Activated CD8-positive, alpha-beta memory T cell treated with anti-CD3 and anti-CD28 coated beads for 4 hours (primary cell): ENCODE measurements around the gene SLC46A1.

Experiments used
- DNase-seq, 2 donors: peaks; one replicate each; pipeline ENCODE4 v3.0.0-alpha.2; 2020; ENCODE audit warnings: low read depth in 2 of 2

SLC46A1 gene

DNA sequence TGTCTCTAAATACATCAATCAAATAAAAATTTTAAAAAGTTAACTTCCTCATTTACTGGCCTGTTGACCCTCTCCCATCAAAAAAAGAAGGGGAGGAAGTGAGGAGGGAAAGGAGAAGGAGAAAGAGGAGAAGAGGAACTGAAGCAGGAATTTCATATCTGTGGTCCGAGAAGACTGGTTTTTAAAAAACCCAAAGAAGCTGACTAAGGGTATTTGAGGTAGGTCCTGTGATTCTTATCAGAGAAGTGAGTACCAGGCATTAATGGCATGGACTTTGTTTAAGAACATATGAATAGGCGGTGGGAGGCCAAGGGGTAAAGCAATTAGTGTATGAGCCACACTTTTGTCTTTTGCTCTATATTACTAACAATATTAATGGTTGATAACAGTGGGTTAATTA, 2.0 kb downstream of the SLC46A1 start:
- no peak for DNase-seq

DNA sequence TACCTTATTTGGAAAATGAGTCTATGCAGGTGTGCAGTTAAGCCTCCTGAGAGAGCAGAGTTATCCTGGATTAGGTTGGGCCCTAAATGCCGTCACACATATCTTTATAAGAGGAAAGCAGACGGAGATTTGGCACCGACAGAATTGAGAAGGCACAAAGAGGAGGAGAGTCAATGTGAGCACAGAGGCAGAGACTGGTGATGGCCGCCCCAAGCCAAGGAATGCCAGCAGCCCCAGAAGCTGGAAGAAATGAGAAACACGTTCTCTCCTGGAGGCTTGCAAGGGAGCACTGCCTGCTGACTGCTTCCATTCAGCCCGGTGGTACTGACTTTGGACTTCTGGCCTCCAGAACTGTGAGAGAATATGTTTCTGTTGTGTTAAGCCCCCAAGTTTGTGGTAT, 3.2 kb downstream of the SLC46A1 start:
- no peak for DNase-seq

DNA sequence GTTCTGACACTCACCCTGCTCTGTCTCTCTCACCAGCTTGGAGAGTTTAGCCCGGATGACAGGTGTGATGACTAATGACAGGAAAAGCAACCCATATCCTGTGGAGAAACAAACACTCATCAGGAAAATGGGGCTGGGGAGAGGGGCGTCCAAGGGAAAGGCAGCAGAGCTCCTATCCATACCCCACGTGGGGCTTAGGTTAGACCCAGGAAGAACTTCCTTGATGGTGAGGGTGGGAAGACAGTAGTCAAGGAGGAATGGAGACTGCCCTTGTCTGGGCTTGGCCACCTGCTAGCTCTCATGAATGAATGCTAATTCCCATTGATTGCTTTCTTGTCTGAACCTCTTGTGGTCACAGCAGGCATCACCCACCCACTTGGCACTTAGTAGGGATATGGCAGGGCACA, 3.8 kb downstream of the SLC46A1 start:
- DNase-seq, result no peak

DNA sequence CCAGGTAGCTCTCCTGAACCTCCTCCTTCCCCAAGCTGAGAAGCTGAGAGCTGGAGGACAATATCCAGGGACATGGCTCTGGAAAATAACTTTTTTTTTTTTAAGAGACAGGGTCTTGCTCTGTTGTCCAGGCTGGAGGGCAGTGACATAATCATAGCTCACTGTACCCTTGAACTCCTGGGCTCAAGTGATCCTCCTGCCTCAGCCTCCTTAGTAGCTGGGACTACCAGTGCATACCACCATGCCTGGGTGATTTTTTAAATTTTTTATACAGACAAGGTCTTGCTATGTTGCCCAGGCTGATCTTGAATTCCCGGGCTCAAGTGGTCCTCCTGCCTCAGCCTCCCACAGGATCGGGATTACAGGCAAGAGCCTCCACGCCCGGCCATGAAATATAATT, 6.2 kb downstream of the SLC46A1 start:
- DNase-seq, result no peak

DNA sequence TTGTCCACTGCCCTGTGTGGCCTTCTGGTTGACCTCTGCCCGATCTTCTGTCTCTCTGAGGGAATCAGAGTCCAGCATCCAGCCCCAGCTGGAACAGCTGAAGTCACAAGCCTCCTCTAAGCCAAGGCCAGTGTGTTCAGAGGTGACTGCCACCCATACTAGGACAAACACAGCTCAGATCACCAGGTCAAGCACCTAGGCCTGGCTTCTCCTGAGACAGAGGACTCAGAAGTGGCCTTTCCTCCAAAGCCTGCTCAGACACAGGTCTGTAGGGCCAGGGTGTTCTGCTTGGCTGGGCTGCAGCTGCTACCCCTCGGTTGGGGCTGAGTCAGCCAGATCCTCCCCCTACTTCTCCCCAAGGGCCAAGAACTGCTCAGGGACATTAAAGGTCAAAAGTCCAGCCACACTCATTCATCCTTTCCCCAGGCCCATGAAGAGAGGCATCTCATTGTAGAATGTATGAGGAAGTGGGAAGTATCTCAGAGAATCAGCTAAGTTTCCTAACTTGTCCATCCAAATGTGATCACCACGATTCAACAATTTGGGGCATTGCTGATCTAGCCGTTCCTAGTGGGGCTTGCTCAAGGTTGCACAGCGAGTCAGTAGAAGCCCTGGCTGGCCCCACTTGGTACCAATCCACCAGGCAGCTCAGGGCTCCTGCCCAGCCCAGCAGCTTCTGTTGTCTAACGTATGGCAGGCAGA, 7.6 kb downstream of the SLC46A1 start:
- no peak for DNase-seq

DNA sequence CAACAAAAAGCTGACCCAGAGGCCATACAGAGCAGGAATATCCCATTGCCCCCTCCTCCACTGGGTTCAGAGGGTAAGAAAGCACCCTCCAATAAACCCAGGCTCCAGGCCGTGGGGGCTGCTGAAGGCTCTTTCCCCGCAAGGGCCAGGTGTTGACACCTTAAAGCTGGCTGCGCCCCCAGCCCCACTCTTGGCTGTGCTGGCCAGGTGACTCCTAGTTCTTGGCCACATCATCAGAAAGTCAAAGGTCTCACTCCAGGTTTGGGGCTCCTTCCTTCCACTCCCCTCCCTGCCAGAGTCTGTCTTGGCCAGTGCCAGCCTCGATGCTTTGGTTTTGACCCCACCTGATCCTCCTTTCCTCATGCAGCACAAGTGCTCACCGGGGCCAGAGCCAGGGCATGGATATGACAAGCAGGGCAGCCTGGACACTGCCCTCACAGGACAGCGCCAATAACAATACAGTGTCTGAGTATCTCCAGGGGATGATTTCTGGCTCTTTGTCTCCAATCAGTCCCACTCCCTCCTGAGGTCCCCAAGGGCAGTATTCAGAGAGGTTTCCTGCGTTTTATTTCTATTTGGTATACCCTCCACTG, 8.2 kb downstream of the SLC46A1 start:
- no peak for DNase-seq

DNA sequence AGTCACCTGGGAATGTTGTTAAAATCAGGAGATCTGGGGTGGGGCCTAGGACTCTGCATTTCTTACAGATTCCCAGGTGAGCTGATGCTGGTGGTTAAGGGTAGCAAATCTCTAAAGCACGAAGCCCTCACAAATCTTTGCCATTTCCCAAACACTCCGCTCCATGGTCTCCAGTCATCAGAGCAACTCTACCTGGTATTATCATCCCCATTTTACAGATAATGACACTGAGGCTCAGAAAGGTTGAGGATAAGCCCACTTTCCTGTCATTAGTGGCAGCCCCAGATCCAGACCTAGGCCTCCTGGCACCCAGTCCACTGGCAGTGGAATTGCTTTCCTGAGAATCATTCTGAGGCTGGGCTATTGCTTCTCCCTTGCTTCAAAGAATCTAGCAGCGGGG, 8.7 kb downstream of the SLC46A1 start:
- DNase-seq, result no peak

DNA sequence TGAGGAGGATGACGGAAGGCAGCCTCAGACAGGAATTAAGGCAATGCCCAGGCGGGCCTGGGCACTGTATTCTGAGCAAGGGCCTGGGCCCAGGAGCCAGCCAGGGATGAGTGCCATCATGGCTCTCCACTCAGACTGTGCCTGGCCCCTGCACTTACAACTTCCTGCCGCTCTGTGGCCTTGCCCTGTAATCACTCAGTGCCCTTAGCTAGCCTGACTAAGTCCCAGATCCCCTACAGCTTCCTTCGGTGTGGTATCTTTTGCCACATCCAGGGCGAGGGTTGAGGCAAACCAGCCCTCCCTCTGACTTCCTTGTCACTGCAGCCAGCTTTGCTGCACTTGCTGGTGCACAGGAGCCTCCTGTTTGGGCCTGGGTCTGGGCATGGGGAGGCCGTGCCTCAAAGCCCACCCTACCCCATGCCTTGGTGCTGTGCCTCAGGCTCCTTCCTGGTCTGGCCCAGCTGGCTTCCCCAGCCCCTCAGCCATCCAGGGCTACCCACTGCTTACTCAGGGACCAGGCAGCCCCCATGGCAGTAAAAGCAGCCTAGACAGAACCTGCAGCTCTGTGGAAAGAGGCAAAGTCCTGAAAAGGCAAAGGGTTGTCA, 9.3 kb downstream of the SLC46A1 start:
- no peak for DNase-seq

DNA sequence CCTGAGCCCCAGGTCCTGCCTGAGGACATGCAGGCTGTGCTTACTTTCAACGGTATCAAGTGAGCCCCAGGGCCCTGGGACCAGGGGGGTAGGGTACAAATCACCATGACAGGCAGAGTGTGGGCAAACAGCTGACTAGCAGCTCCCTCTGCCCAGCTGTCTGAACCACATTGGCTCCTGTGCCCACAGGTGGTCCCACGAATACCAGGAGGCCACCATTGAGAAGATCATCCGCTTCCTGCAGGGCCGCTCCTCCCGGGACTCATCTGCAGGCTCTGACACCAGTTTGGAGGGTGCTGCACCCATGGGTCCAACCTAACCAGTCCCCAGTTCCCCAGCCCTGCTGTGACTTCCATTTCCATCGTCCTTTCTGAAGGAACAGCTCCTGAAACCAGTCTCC, 10.0 kb downstream of the SLC46A1 start:
- no peak for DNase-seq

DNA sequence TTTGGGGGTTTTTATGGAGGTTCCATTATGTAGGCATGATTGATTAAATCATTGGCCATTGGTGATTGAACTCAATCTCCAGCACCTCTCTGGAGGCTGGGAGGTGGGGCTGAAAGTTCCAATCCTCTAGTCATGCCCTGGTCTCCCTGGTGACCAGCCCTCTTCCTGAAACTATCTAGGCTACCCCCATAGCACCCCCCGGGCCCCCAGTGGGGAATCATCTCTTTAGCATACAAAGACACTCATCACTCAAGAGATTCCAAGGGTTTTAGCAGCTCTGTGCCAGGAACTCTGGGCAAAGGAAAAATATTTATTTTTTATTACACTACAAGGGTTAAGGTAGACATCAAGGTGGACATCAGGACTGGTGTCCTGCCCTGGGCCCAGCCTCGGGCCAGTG, 10.6 kb downstream of the SLC46A1 start:
- no peak for DNase-seq

DNA sequence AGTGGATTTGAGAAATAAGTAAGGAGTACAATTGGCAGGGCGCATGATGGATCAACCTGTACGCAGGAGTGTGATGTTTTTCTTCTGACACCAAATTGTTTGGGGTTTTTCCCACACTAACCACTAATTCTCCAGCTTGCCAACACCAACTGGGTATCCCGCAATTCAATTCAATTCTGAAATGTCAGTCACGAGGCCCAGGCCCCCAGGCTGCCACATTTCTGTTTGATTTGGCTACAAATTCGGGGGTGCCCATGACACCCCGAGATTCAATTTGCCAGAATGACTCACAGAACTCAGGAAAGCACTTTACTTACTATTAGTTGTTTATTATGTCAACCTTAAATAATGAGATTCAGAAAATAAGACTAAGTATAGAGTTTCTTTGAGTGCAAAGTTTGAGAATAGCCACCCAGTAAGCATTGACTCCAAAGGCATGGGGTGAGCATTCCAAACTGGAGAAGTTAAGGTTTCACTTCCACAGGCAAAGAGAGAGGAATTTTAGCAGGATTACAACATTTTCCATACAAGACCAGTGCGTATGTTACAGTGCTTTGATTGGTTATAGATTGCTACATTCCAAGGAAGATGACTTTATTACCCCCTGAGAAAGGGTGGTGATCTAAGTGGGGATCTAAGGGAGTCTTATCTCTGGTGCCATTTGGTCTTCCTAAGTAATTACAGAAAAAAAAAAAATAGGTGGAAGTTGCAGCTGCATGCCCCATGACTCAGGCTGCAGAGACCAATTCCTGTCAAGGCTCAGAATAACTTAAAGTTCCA, 11.5 kb downstream of the SLC46A1 start:
- DNase-seq, result no peak

DNA sequence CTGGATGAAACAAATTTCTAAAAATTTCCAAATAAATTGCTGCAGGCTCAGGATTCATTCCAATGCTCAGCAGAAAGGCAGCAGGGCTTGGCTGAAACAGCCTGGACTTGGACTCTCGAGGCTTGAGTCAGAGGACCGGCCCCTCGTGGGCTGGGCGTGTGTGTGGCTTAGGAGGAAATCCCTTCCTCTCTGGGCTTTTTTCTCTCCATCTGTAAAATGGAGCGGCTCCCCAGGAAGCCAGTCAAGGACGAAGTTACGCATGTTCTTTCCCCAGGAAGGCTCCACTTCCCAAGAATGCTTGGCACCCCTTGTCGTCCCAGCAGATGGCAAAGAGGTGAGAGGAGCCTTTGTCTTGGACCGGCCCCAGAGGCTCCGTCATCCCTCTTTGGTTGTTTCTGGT, 13.5 kb downstream of the SLC46A1 start:
- DNase-seq, result no peak

DNA sequence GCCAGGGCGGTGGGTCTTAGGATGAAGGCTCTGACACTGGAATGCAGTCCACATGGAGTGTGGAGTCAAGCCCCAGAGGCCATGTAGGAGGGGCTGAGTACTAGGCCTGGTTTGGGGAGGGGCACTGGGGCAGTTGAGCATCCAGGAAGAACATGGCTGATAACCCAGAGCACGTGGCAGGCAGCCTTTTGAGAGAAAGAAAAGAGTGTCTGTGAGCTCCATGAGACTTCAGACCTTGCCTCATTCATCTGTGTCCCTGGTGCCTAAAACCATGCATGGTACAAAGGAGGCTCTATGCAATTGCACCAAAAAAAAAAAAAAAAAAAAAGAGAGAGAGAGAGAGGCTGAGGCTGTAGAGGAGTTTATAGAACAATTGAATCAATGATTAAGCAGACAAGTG, 14.6 kb downstream of the SLC46A1 start:
- DNase-seq, result no peak

DNA sequence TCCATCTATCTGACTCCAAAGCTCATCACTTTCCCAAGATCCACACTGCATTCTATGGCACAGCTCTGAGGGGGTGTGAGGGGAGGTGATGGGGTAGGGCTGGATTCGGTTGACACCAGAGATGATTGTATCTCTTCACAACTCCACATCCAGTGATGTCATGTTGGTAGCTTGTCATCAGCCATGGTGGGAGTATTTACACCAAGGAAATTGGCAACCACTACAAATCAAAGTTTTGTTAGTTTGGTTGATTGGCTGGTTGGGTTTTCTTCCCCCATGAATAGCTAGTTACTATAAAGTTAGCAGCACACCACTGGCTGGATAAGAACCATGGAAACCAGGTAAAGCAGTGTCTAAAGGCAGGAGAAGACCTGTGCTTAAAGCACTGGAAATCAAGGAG, 15.0 kb downstream of the SLC46A1 start:
- DNase-seq, result no peak

DNA sequence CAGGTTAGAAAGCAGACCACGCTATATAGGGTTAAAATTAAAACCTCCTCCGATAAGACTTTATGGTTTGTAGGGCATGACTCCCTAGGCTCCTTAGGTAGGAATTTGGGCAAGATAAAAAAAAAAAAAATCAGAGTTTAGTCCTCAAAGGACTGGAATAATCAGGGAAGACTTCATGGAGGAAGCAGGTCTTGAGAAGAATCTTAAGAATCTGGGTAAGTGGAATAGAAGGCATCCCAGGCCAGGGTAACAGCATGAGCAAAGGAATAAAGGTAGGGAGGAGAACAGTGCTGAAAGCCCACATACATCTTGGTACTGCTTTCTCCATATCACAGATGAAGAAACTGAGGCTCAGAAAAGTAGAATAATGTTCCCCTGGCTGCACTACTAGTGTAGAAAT, 15.4 kb downstream of the SLC46A1 start:
- no peak for DNase-seq

DNA sequence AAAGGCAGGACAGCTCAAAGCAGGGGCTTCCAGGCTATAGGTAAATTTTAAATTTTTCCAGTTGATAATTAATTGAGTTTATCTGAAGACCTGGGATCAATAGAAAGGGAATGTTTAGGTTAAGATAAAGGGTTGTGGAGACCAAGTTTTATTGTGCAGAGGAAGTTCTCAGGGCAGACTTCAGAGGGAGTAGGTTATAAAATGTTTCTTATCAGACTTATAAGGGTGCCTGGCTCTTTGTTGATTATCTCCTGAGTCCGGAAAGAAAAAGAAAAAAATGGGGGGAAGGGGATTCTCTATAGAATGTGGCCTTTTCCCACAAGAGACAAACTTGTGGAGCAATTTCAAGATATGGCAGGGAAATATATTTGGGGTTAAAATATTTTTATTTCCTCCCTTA, 15.9 kb downstream of the SLC46A1 start:
- DNase-seq, result no peak

DNA sequence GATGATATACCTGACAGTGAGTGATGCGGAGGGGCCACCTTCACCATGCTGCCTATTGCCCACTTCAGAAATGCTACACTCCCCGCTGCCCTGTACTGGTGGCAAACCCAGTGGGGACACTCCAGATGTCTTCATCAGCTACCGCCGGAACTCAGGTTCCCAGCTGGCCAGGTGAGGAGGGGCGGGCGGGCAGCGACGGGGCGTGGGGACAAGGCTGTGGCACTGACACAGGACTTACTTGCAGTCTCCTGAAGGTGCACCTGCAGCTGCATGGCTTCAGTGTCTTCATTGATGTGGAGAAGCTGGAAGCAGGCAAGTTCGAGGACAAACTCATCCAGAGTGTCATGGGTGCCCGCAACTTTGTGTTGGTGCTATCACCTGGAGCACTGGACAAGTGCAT, 17.9 kb downstream of the SLC46A1 start:
- DNase-seq, result no peak

DNA sequence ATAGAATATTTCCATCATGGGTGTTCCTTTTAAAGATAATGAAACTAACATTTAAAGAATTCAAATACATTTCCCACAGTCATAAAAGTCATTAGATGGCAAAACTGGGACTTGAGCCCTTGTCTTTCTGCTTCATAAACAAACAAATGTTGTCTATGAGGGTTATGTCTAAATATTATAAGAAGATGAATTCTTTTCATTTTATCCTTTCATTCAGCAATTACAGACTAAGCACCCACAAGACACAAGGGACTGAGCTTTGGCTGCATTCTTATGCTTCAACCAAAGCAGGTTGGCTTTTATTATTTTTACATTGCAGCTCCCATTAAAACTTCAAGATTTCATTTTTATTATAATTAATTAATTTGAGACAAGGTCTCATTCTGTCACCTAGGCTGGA, 19.6 kb downstream of the SLC46A1 start:
- no peak for DNase-seq

DNA sequence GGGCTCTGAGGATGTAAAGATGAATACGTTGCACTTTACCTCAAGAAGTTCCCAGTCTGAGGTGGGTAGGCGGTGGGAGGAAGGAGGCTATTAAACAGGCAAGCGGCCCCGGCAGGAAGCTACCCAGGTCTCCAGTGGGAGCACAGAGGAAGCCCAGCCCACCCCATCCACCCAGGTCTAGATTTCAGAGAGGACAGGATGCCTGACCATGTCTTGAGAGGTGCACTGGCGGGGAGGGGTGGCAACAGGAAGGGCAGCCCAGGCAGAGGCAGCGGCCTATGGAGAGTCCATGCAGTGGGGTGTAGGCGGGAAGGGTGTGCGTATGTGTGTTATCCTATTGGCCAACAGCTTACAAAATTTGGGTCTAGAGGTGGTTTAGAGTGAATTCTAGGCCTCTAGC, 20.6 kb downstream of the SLC46A1 start:
- DNase-seq, result no peak

DNA sequence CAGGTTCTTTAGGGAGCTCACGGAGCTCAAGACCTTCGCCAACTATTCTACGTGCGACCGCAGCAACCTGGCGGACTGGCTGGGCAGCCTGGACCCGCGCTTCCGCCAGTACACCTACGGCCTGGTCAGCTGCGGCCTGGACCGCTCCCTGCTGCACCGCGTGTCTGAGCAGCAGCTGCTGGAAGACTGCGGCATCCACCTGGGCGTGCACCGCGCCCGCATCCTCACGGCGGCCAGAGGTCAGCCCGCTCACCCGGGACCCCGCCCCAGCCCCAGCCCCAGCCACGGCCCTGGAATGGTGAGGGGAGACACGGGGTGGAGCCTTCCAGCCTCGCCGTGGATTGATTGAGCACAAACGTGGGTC, 21.0 kb downstream of the SLC46A1 start:
- DNase-seq, result no peak

DNA sequence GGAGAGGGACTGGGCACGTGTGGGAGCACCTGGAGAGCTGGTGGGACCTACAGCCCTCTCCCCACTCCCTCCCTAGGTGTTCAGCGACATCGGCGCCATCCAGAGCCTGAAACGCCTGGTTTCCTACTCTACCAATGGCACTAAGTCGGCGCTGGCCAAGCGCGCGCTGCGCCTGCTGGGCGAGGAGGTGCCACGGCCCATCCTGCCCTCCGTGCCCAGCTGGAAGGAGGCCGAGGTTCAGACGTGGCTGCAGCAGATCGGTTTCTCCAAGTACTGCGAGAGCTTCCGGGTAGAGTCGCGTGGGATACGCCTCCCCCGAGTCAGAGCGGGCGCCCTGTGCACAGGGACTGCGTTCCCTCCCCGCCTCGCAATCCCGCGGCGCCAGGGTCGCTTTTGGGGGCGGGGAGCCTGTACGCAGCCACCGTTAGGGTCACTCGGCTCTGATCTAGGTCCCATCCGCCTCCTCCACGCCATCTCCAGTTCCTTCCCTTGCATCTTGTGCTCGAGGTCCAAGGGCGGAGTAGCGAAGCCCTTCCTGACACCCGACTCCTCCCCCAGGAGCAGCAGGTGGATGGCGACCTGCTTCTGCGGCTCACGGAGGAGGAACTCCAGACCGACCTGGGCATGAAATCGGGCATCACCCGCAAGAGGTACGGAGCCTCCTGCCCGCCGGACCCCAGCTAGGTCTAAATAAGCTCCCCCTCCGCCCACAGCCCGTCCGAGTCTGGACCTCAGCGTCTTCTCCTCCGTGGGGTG, 21.6 kb downstream of the SLC46A1 start:
- peak; percentile 24 to 43 for DNase-seq

DNA sequence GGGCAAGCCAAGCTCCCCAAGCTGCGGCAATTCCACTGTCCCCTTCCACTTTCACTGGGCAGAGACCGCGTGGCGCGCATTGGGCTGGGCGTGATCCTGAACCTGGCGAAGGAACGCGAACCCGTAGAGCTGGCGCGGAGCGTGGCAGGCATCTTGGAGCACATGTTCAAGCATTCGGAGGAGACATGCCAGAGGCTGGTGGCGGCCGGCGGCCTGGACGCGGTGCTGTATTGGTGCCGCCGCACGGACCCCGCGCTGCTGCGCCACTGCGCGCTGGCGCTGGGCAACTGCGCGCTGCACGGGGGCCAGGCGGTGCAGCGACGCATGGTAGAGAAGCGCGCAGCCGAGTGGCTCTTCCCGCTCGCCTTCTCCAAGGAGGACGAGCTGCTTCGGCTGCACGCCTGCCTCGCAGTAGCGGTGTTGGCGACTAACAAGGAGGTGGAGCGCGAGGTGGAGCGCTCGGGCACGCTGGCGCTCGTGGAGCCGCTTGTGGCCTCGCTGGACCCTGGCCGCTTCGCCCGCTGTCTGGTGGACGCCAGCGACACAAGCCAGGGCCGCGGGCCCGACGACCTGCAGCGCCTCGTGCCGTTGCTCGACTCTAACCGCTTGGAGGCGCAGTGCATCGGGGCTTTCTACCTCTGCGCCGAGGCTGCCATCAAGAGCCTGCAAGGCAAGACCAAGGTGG, 24.7 kb downstream of the SLC46A1 start:
- DNase-seq, result no peak
